GM12874 (cell line): ENCODE measurements around the gene CTDSPL.

Experiments used
- CTCF ChIP-seq: IDR thresholded peaks from 2 replicates; pipeline ENCODE4 v1.5.1; 2011; ENCODE audit warnings: low read depth, mild to moderate bottlenecking, control low read depth, low read length, moderate library complexity; ENCODE audit not compliant: insufficient read depth

Gene CTDSPL

GRCh38 chr3:37964716-37965115, 103.0 kb downstream of the CTDSPL start:
- no peak for TF ChIP-seq CTCF

GRCh38 chr3:37967260-37967881, 105.7 kb downstream of the CTDSPL start:
- peak; percentile 86 for TF ChIP-seq CTCF

- no peak for TF ChIP-seq CTCF
Measured at GRCh38 chr3:37968199-37968598, 106.5 kb downstream of the CTDSPL start.

GRCh38 chr3:37968813-37969595, 107.3 kb downstream of the CTDSPL start:
- TF ChIP-seq CTCF = no peak

GRCh38 chr3:37969596-37970100, 108.0 kb downstream of the CTDSPL start:
- no peak for TF ChIP-seq CTCF

GRCh38 chr3:37970802-37971201, 109.1 kb downstream of the CTDSPL start:
- no peak for TF ChIP-seq CTCF

- no peak for TF ChIP-seq CTCF
Measured at GRCh38 chr3:37971467-37971866, 109.8 kb downstream of the CTDSPL start.
